Loucy (cell line): Measurements from ENCODE around the gene SLC10A3.

Experiments used
- EZH2phosphoT487 ChIP-seq: fragments of 200-600 bp; IDR thresholded peaks from 2 replicates; pipeline ENCODE4 v1.6.1; 2018; ENCODE audit warnings: antibody characterized with exemption, mild to moderate bottlenecking, moderate library complexity, borderline replicate concordance
- TF ChIP-seq, protein P1 (sequence below): fragments of 200-600 bp; sonication (generic); conservative IDR thresholded peaks from 2 replicates; pipeline ENCODE4 v1.5.1; 2014; ENCODE audit warnings: mild to moderate bottlenecking, antibody characterized with exemption, low read length

DNA sequence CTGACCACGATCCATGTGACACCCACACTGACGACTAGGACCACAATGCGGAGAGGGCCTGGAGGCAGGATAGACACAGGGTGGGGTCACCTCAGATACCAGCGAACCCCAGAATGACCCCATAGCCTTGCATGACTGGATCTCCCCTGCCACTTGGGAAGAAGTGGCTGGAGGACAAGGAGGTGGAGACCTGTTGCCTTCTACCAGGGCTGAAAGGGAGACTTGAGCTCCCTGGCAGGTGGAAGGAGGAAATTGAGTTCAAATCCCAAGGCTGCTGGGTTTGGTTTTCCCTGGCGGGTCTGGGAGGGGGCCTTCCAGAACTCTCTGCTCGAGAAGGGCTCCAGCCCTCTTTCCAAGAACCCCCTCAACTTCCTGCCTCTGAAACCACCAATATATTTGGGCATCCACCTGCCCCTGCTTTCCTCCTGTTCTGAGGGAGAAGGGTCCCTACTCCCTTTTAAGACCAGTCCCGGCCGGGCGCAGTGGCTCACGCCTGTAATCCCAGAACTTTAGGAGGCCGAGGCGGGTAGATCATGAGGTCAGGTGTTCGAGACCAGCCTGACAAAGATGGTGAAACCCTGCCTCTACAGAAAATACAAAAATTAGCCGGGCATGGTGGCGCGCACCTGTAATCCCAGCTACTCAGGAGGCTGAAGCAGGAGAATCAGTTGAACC, 22.6 kb upstream of the SLC10A3 start:
- TF ChIP-seq, protein P1, sequence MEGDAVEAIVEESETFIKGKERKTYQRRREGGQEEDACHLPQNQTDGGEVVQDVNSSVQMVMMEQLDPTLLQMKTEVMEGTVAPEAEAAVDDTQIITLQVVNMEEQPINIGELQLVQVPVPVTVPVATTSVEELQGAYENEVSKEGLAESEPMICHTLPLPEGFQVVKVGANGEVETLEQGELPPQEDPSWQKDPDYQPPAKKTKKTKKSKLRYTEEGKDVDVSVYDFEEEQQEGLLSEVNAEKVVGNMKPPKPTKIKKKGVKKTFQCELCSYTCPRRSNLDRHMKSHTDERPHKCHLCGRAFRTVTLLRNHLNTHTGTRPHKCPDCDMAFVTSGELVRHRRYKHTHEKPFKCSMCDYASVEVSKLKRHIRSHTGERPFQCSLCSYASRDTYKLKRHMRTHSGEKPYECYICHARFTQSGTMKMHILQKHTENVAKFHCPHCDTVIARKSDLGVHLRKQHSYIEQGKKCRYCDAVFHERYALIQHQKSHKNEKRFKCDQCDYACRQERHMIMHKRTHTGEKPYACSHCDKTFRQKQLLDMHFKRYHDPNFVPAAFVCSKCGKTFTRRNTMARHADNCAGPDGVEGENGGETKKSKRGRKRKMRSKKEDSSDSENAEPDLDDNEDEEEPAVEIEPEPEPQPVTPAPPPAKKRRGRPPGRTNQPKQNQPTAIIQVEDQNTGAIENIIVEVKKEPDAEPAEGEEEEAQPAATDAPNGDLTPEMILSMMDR = no peak
- no peak for TF ChIP-seq EZH2phosphoT487
